Mucosa of stomach (tissue), 1 donor: ENCODE results near the gene VASN.

Source experiments
- H3K27me3 ChIP-seq: one replicate; pipeline ENCODE4 v1.7.0; 2013; ENCODE audit warnings: mild to moderate bottlenecking, low read length; ENCODE audit not compliant: control insufficient read depth, insufficient read depth
- H3K36me3 ChIP-seq: one replicate; pipeline ENCODE4 v1.7.0; 2013; ENCODE audit warnings: low read length; ENCODE audit not compliant: control insufficient read depth, insufficient read depth
- H3K4me1 ChIP-seq: one replicate; pipeline ENCODE4 v1.7.0; 2013; ENCODE audit warnings: mild to moderate bottlenecking, low read length; ENCODE audit not compliant: control insufficient read depth, insufficient read depth
- H3K4me3 ChIP-seq: one replicate; pipeline ENCODE4 v1.7.0; 2013; ENCODE audit warnings: low read length
- H3K9ac ChIP-seq: one replicate; pipeline ENCODE4 v1.7.0; 2013; ENCODE audit warnings: mild to moderate bottlenecking, low read length, moderate library complexity
- H3K9me3 ChIP-seq: one replicate; pipeline ENCODE4 v1.7.0; 2013; ENCODE audit warnings: mild to moderate bottlenecking, low read length, moderate library complexity; ENCODE audit not compliant: control insufficient read depth
- donor health status: Pancreatic carcinoma.

The VASN gene

DNA sequence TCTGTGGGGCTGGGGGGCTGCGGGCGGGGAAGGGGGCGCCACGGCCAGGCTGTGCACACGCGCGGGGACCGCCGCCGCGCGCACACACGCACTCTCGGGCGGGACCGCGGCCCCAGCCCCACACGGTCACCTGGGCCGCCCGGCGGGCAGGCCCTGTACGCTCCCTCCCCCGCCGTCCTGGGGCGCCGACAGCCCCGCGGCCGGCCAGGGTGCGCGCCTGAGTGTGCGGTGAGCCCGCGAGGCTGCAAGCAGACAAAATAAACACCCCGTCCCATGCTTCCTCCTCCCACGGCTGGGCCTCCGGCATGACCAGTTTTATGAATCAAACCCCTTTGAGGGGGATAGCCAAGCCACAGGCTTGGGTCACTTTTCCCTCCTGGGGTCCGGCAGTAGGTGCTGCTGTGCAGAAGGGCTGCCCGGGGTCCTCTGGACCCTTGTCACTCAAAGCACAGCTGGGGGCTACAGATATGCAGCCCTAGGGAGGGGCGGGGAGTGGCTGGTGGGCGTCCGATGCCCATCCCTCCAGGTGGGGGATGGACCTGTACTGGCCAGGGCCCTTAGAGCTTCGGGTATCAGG, 441 bp downstream of the VASN start:
- Histone ChIP-seq H3K36me3 (no peaks in the 10 kb centered on the region), H3K4me3 (no peak overlapping the region), H3K9me3 (no peaks in the 10 kb centered on the region), H3K27me3 (peaks cover 14% of the 10 kb centered on the region), H3K4me1 (peaks cover 62% of the 10 kb centered on the region), H3K9ac (peak overlapping the region; percentile 66)

GRCh38 chr16:4372578-4373355, 1.1 kb downstream of the VASN start:
- Histone ChIP-seq H3K4me3 (no peak overlapping the region), H3K27me3 (peaks cover 14% of the 10 kb centered on the region), H3K4me1 (peaks cover 65% of the 10 kb centered on the region), H3K9ac (peak overlapping the region; percentile 66), H3K36me3 (no peaks in the 10 kb centered on the region), H3K9me3 (no peaks in the 10 kb centered on the region)

DNA sequence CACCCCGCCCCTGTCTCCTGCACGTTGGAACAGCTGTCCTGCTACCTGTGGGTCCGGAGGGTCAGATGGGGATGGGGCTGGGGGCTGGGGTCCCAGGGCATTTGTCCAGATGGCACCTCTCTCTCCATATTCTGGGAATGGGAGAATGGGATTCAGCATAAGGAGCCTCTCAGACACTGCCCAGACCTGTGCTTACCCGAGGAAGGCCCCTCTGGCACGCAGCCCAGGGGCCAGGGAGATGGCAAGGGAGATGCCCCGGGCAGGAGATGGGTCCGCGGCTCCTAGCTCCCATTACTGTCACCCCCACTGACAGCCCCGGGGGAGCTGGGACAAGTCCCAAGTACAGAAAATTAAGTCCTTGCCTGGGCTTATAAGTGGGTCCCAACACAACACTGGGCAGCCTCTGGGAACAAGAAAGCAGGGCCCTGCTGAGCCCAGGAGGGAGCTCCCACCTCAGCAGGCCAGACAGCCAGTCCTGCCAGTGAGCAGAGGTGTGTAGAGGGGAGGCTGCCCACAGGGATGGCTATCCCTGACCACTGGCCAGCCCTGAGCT, 1.8 kb downstream of the VASN start:
- H3K9me3 ChIP-seq: no peaks in the 10 kb centered on the region
- peak overlapping the region; percentile 36 for H3K4me3 ChIP-seq
- peaks cover 14% of the 10 kb centered on the region for H3K27me3 ChIP-seq
- no peaks in the 10 kb centered on the region for H3K36me3 ChIP-seq
- peaks cover 71% of the 10 kb centered on the region for H3K4me1 ChIP-seq
- peak overlapping the region; percentile 18 for H3K9ac ChIP-seq

DNA sequence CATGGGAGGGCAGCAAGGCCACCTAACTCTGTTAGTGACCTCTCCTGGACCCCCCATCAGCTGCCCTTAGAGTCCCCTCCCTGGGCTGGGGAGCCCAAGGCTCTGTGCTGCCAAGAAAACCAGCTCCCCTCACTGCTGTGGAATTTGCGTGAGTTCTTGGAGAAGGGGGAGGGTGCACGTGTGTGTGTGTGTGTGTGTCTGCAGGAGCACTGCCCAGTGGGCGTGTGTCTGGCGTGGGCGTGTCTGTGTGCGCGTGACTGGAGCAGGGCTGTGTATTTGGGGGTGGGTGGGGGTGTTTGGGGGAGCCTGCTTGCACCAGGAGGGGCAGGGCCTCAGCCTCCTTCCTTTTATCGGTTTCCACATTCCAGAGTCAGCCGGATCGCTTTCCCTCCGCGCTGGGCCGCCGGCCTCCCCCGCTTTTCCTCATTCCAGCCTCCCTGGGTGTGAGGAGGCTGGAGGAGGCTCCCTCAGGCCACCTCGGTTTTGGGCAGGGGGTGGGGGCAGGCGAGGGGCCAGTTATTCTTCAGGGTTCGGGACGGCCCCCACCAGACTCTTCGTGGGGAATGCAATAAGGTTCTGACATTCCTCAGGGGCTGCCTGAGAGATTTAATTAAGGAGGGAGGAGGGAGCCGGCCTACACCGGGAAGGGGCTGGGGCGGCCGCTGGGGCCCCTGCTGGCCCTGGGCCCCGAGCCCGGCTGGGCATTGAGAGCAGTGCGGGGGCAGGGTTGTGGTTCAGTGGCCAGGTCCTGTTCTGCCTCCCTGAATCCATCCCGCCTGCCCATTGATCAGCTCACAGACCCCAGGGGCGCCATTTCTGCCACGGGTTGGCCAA, 2.5 kb downstream of the VASN start:
- Histone ChIP-seq H3K4me1 (peaks cover 77% of the 10 kb centered on the region), H3K36me3 (no peaks in the 10 kb centered on the region), H3K9me3 (no peaks in the 10 kb centered on the region), H3K27me3 (peaks cover 14% of the 10 kb centered on the region), H3K9ac (peak overlapping the region; percentile 18), H3K4me3 (peak overlapping the region; percentile 36)

- no peaks in the 10 kb centered on the region for H3K36me3 ChIP-seq
- H3K9ac ChIP-seq: peak overlapping the region; percentile 48
- no peaks in the 10 kb centered on the region for H3K9me3 ChIP-seq
- H3K4me1 ChIP-seq: peaks cover 74% of the 10 kb centered on the region
- no peak overlapping the region for H3K4me3 ChIP-seq
- peaks cover 14% of the 10 kb centered on the region for H3K27me3 ChIP-seq
Observed at GRCh38 chr16:4375717-4376116, 4.1 kb downstream of the VASN start.

DNA sequence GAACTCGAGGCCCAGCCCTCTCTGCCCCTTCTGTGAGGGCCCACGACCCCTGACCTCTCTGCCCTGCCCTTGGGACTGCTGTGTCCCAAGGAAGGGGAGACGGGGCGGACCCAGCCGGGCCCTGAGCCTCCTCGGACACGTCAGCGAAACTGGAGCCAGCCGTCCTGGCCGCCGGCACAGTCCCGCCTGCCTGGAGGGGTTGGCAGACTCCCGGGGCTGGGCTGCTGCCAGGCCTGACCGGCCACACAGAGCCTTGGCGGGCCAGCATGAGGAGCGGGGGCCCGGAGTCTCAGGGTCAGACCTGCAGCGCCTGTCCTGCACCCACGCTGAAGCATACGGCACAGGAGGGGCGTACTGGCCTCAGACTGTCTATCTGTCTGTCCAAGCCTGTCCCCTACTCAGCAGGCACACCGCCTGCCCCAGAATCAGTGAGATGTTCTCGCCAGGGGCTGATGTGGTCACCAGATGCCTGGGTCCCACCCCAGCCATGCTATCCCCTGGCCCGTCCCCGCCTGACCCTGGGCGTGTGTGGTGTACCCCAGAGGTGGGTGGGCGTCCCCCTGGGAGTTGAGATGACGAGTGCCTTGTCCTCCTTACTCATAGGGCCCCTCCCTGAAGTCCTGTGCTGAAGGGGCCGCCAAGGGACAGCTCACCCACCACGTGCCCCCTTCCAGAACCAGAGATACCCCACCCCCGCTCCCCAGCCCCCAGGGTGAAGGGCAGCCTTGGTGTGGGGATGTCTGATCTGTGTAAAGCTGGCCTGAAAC, 4.7 kb downstream of the VASN start:
- Histone ChIP-seq H3K36me3 (no peaks in the 10 kb centered on the region), H3K4me1 (peaks cover 68% of the 10 kb centered on the region), H3K4me3 (no peak overlapping the region), H3K27me3 (peaks cover 14% of the 10 kb centered on the region), H3K9me3 (no peaks in the 10 kb centered on the region), H3K9ac (peak overlapping the region; percentile 48)

GRCh38 chr16:4376893-4377572, 5.4 kb downstream of the VASN start:
- no peak overlapping the region for H3K9ac ChIP-seq
- H3K36me3 ChIP-seq: no peaks in the 10 kb centered on the region
- peaks cover 67% of the 10 kb centered on the region for H3K4me1 ChIP-seq
- no peak overlapping the region for H3K4me3 ChIP-seq
- no peaks in the 10 kb centered on the region for H3K9me3 ChIP-seq
- H3K27me3 ChIP-seq: peaks cover 14% of the 10 kb centered on the region

DNA sequence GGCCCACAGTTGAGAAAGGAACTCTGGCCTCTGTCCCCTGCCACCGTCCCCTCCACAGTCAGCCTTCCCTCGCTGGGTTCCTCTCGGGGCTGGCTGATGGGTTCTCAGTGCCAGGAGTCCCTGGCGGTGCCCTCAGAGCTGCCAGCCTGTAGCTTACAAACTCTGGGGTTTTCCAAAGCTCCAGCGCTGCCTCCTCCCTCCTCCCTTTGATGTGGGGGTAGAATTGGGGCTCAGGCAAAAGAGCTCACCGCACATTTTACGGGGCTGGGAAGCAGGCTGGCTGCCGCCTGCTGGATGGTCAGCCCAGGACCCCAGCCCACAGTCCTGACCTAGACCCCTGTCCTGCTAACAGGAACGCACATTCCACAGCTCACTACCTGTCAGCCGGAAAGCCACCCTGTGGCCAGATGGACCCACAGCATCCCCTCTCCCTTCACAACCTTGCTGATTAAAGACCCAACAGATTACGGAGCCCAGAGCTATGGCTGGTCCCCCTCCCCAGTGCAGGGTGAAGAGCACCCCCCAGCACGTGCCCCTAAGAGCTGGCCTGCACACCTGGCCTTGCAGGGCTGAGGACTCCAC, 6.0 kb downstream of the VASN start:
- no peak overlapping the region for H3K4me3 ChIP-seq
- peaks cover 9% of the 10 kb centered on the region for H3K27me3 ChIP-seq
- no peak overlapping the region for H3K9ac ChIP-seq
- H3K36me3 ChIP-seq: no peaks in the 10 kb centered on the region
- H3K4me1 ChIP-seq: peaks cover 61% of the 10 kb centered on the region
- H3K9me3 ChIP-seq: no peaks in the 10 kb centered on the region

- Histone ChIP-seq H3K27me3 (peaks cover 4% of the 10 kb centered on the region), H3K9ac (no peak overlapping the region), H3K9me3 (no peaks in the 10 kb centered on the region), H3K4me1 (peaks cover 55% of the 10 kb centered on the region), H3K4me3 (no peak overlapping the region), H3K36me3 (no peaks in the 10 kb centered on the region)
Observed at GRCh38 chr16:4378161-4378666, 6.6 kb downstream of the VASN start.

- Histone ChIP-seq H3K36me3 (no peaks in the 10 kb centered on the region), H3K27me3 (peaks cover 4% of the 10 kb centered on the region), H3K4me3 (no peak overlapping the region), H3K4me1 (peaks cover 46% of the 10 kb centered on the region), H3K9ac (no peak overlapping the region), H3K9me3 (no peaks in the 10 kb centered on the region)
Observed at GRCh38 chr16:4378999-4379690, 7.5 kb downstream of the VASN start.
